KOPT-K1 (cell line): ENCODE results near the gene NOL4L.
A peak's percentile ranks its signal among the peaks of the same experiment; 100 is the strongest.

ENCODE experiments used
- H3K27ac ChIP-seq: fragments of 200-600 bp; sonication (generic); 2 replicates; pipeline ENCODE4 v1.5.1; 2016; ENCODE audit warnings: antibody characterized with exemption, mild to moderate bottlenecking, low read depth, low read length; ENCODE audit not compliant: poor library complexity, severe bottlenecking
- H3K36me3 ChIP-seq: fragments of 200-600 bp; sonication (generic); 2 replicates; pipeline ENCODE4 v1.5.1; 2017; ENCODE audit warnings: antibody characterized with exemption, mild to moderate bottlenecking, low read length, moderate library complexity; ENCODE audit not compliant: insufficient read depth
- H3K9me3 ChIP-seq: fragments of 200-600 bp; sonication (generic); 2 replicates; pipeline ENCODE4 v1.5.1; 2017; ENCODE audit warnings: antibody characterized with exemption, low read length, mild to moderate bottlenecking; ENCODE audit not compliant: insufficient read depth, poor library complexity, severe bottlenecking

The NOL4L gene

GRCh38 chr20:32556312-32557184 lies 28.6 kb downstream of the NOL4L start:
- H3K9me3 ChIP-seq, result no peaks in the 10 kb centered on the region
- 0 out of 2 replicates have a peak, but pooled peaks cover 4% of the 10 kb centered on the region for H3K36me3 ChIP-seq
- no peak overlapping the region for H3K27ac ChIP-seq

GRCh38 chr20:32555584-32555983 lies 29.5 kb downstream of the NOL4L start:
- 0 out of 2 replicates have a peak, but pooled peaks cover 4% of the 10 kb centered on the region for H3K36me3 ChIP-seq
- H3K9me3 ChIP-seq, result no peaks in the 10 kb centered on the region
- no peak overlapping the region for H3K27ac ChIP-seq

- 0 out of 2 replicates have a peak, but pooled peaks cover 4% of the 10 kb centered on the region for H3K36me3 ChIP-seq
- peak overlapping the region; percentile 14 for H3K27ac ChIP-seq
- peaks cover 5% of the 10 kb centered on the region for H3K9me3 ChIP-seq
These were observed 30.2 kb downstream of the NOL4L start for GRCh38 chr20:32554965-32555289.

- peaks cover 8% of the 10 kb centered on the region for H3K9me3 ChIP-seq
- H3K27ac ChIP-seq, result no peak overlapping the region
- H3K36me3 ChIP-seq, result 0 out of 2 replicates have a peak, but pooled peaks cover 4% of the 10 kb centered on the region
These were observed 31.5 kb downstream of the NOL4L start for GRCh38 chr20:32553618-32554017.

- Histone ChIP-seq H3K36me3 (0 out of 2 replicates have a peak, but pooled peaks cover 3% of the 10 kb centered on the region), H3K9me3 (peaks cover 8% of the 10 kb centered on the region), H3K27ac (no peak overlapping the region)
These were observed 33.4 kb downstream of the NOL4L start for GRCh38 chr20:32551693-32552092.

- Histone ChIP-seq H3K9me3 (peaks cover 8% of the 10 kb centered on the region), H3K36me3 (no peaks in the 10 kb centered on the region), H3K27ac (no peak overlapping the region)
These were observed 35.3 kb downstream of the NOL4L start for GRCh38 chr20:32549842-32550241.

GRCh38 chr20:32547753-32548034 lies 37.4 kb downstream of the NOL4L start:
- H3K36me3 ChIP-seq, result no peaks in the 10 kb centered on the region
- H3K27ac ChIP-seq, result peak overlapping the region; percentile 28
- peaks cover 8% of the 10 kb centered on the region for H3K9me3 ChIP-seq

GRCh38 chr20:32546918-32547752 lies 38.0 kb downstream of the NOL4L start:
- Histone ChIP-seq H3K36me3 (no peaks in the 10 kb centered on the region), H3K27ac (peak overlapping the region; percentile 28), H3K9me3 (peaks cover 8% of the 10 kb centered on the region)

GRCh38 chr20:32544893-32545840 lies 40.0 kb downstream of the NOL4L start:
- Histone ChIP-seq H3K27ac (peak overlapping the region; percentile 11), H3K36me3 (no peaks in the 10 kb centered on the region), H3K9me3 (peaks cover 6% of the 10 kb centered on the region)

GRCh38 chr20:32544260-32544722 lies 40.8 kb downstream of the NOL4L start:
- Histone ChIP-seq H3K36me3 (no peaks in the 10 kb centered on the region), H3K27ac (no peak overlapping the region), H3K9me3 (no peaks in the 10 kb centered on the region)

- Histone ChIP-seq H3K36me3 (no peaks in the 10 kb centered on the region), H3K9me3 (no peaks in the 10 kb centered on the region), H3K27ac (no peak overlapping the region)
These were observed 41.4 kb downstream of the NOL4L start for GRCh38 chr20:32543570-32544259.

GRCh38 chr20:32542259-32542615 lies 42.9 kb downstream of the NOL4L start:
- Histone ChIP-seq H3K27ac (peak overlapping the region; percentile 93), H3K36me3 (no peaks in the 10 kb centered on the region), H3K9me3 (no peaks in the 10 kb centered on the region)

- Histone ChIP-seq H3K27ac (peak overlapping the region; percentile 93), H3K9me3 (no peaks in the 10 kb centered on the region), H3K36me3 (no peaks in the 10 kb centered on the region)
These were observed 43.5 kb downstream of the NOL4L start for GRCh38 chr20:32541323-32542258.
